HCT116 (cell line): Measurements from ENCODE around the gene RCAN2. TPM values are rescaled to one million over a fixed set of nuclear protein-coding genes. Genes with fewer than 3 reads are reported as not detected.

Experiments
- ATAC-seq: fragments of 200-7000 bp; cut with Tn5 transposase; 2 replicates; pipeline ENCODE4 v1.9.1; 2020; ENCODE audit warnings: mild to moderate bottlenecking, moderate library complexity
- BruUV-seq: library from RNA; stranded (reverse); fragments of 400-500 nt; replicated peaks from 2 replicates; lab custom pipeline; 2021; lab: Mats Ljungman, UMichigan
- CTCF ChIA-PET: fragments of 300-600 bp; sonication (Branson Sonifier 250); formaldehyde crosslinking; loops from one replicate; lab custom pipeline; 2021; ENCODE audit warnings: antibody characterized with exemption; lab: Charles Lee
- POLR2A ChIA-PET: fragments of 300-600, 350-600 bp; sonication (Branson Sonifier 250); formaldehyde crosslinking; loops from one replicate; lab custom pipeline; 2021; ENCODE audit warnings: antibody characterized with exemption; lab: Charles Lee
- RAD21 ChIA-PET, 2 experiments: fragments of 300-600 bp; sonication (Branson Sonifier 250); formaldehyde crosslinking; loops; one replicate each; lab custom pipeline; 2023; ENCODE audit warnings: low total read pairs in 2 of 2; ENCODE audit not compliant: uncharacterized antibody in 2 of 2, unreplicated experiment in 2 of 2, low non-redundant PET in 1 of 2; lab: Charles Lee
- DNase-seq: peaks from one replicate; pipeline ENCODE4 v3.0.0-alpha.2; 2010; ENCODE audit warnings: low read depth, low spot score
- H2AFZ ChIP-seq: fragments of 200-600 bp; shearing (Covaris generic), sonication (generic); 2 replicates; pipeline ENCODE4 v1.6.1; 2017; ENCODE audit warnings: low read depth, mixed run types, mixed read lengths, antibody characterized with exemption, low read length; ENCODE audit not compliant: poor library complexity, severe bottlenecking
- H3K27ac ChIP-seq: 2 replicates; pipeline ENCODE4 v1.5.1; 2012; ENCODE audit warnings: low read depth, low read length
- H3K27me3 ChIP-seq: fragments of 200-600 bp; sonication (generic); 2 replicates; pipeline ENCODE4 v1.6.1; 2016; ENCODE audit warnings: mixed run types, low read length, mixed read lengths; ENCODE audit not compliant: insufficient read depth
- H3K36me3 ChIP-seq, 2 experiments: fragments of 200-500 bp in 1 of 2; fragments of 200-600 bp in 1 of 2; sonication (Bioruptor generic) in 1 of 2; sonication (generic) in 1 of 2; 2 replicates each; pipeline versions ENCODE4 v1.5.1 to v1.6.1; 2014 to 2016; ENCODE audit warnings: low read length in 2 of 2, inconsistent platforms in 1 of 2, mixed read lengths in 1 of 2, mixed run types in 1 of 2; ENCODE audit not compliant: insufficient read depth in 2 of 2, control insufficient read depth in 1 of 2
- H3K4me1 ChIP-seq, 2 experiments: fragments of 200-600 bp in 1 of 2; sonication (generic) in 1 of 2; 2 replicates each; pipeline versions ENCODE4 v1.5.1 to v1.6.1; 2012 to 2017; ENCODE audit warnings: low read length in 2 of 2, inconsistent platforms in 1 of 2, mild to moderate bottlenecking in 1 of 2, mixed read lengths in 1 of 2, mixed run types in 1 of 2, moderate library complexity in 1 of 2; ENCODE audit not compliant: insufficient read depth in 2 of 2, control insufficient read depth in 1 of 2
- H3K4me2 ChIP-seq: fragments of 200-600 bp; sonication (generic); 2 replicates; pipeline ENCODE4 v1.6.1; 2017; ENCODE audit warnings: mixed run types, low read length, mixed read lengths
- H3K4me3 ChIP-seq, 2 experiments: fragments of 200-600 bp in 1 of 2; sonication (generic) in 1 of 2; replicated peaks in 1 of 2; 2 replicates each; pipeline ENCODE4 v1.5.1; 2011 to 2016; ENCODE audit warnings: low read length in 2 of 2, control low read depth in 1 of 2, low read depth in 1 of 2, mild to moderate bottlenecking in 1 of 2, mixed read lengths in 1 of 2, mixed run types in 1 of 2
- H3K79me2 ChIP-seq: fragments of 200-600 bp; sonication (generic); 2 replicates; pipeline ENCODE4 v1.6.1; 2017; ENCODE audit warnings: mild to moderate bottlenecking, mixed run types, low read length, moderate library complexity, mixed read lengths; ENCODE audit not compliant: insufficient read depth
- H3K9ac ChIP-seq: fragments of 200-600 bp; sonication (generic); 2 replicates; pipeline ENCODE4 v1.6.1; 2016; ENCODE audit warnings: low read length, mixed read lengths
- H3K9me2 ChIP-seq: fragments of 200-600 bp; sonication (generic), shearing (Covaris generic); 2 replicates; pipeline ENCODE4 v1.6.1; 2017; ENCODE audit warnings: mixed run types, mild to moderate bottlenecking, moderate library complexity; ENCODE audit not compliant: insufficient read depth
- H3K9me3 ChIP-seq, 2 experiments: fragments of 200-500 bp in 1 of 2; fragments of 200-600 bp in 1 of 2; sonication (Bioruptor generic) in 1 of 2; sonication (generic) in 1 of 2; 2 replicates each; pipeline ENCODE4 v1.6.1; 2014 to 2017; ENCODE audit warnings: low read length in 2 of 2, mixed read lengths in 2 of 2, inconsistent platforms in 1 of 2, low read depth in 1 of 2, mild to moderate bottlenecking in 1 of 2, mixed run types in 1 of 2, moderate library complexity in 1 of 2; ENCODE audit not compliant: control insufficient read depth in 1 of 2, insufficient read depth in 1 of 2
- H4K20me1 ChIP-seq: fragments of 200-600 bp; sonication (generic), shearing (Covaris generic); 2 replicates; pipeline ENCODE4 v1.6.1; 2017; ENCODE audit warnings: mixed run types, mild to moderate bottlenecking, moderate library complexity; ENCODE audit not compliant: insufficient read depth
- CEBPB ChIP-seq: IDR thresholded peaks from 2 replicates; pipeline ENCODE4 v1.6.1; 2012; ENCODE audit warnings: low read depth
- EGR1 ChIP-seq: IDR thresholded peaks from 2 replicates; pipeline ENCODE4 v1.6.1; 2012; ENCODE audit warnings: low read depth
- ELF1 ChIP-seq: IDR thresholded peaks from 2 replicates; pipeline ENCODE4 v1.6.1; 2012; ENCODE audit warnings: low read depth, borderline replicate concordance
- EZH2 ChIP-seq: fragments of 200-600 bp; sonication (generic); IDR thresholded peaks from 2 replicates; pipeline ENCODE4 v1.6.1; 2017; ENCODE audit warnings: antibody characterized with exemption, mixed run types
- EZH2phosphoT487 ChIP-seq: fragments of 200-600 bp; IDR thresholded peaks from 2 replicates; pipeline ENCODE4 v1.6.1; 2018; ENCODE audit warnings: antibody characterized with exemption, borderline replicate concordance
- FOSL1 ChIP-seq: IDR thresholded peaks from 2 replicates; pipeline ENCODE4 v1.6.1; 2012; ENCODE audit warnings: low read depth
- POLR2A ChIP-seq: IDR thresholded peaks from 2 replicates; pipeline ENCODE4 v1.7.0; 2011; ENCODE audit warnings: borderline replicate concordance; ENCODE audit not compliant: insufficient read depth, insufficient read length; ENCODE audit errors: extremely low read depth
- POLR2AphosphoS5 ChIP-seq: IDR thresholded peaks from 2 replicates; pipeline ENCODE4 v1.6.1; 2011; ENCODE audit warnings: mild to moderate bottlenecking, low read depth, low read length, moderate library complexity
- RAD21 ChIP-seq: IDR thresholded peaks from 2 replicates; pipeline ENCODE4 v1.6.1; 2012; ENCODE audit warnings: low read depth, mild to moderate bottlenecking
- SIN3A ChIP-seq: IDR thresholded peaks from 2 replicates; pipeline ENCODE4 v1.6.1; 2012; ENCODE audit warnings: low read depth
- SP1 ChIP-seq: IDR thresholded peaks from 2 replicates; pipeline ENCODE4 v1.6.1; 2012; ENCODE audit warnings: low read depth
- SRF ChIP-seq: IDR thresholded peaks from 2 replicates; pipeline ENCODE4 v1.6.1; 2012; ENCODE audit warnings: low read depth
- TCF7L2 ChIP-seq: IDR thresholded peaks from 2 replicates; pipeline ENCODE4 v1.7.0; 2011; ENCODE audit warnings: borderline replicate concordance, inconsistent platforms; ENCODE audit not compliant: insufficient read depth, insufficient read length; ENCODE audit errors: extremely low read depth
- YY1 ChIP-seq: IDR thresholded peaks from 2 replicates; pipeline ENCODE4 v1.6.1; 2011; ENCODE audit warnings: low read length, low read depth, moderate library complexity, mild to moderate bottlenecking; ENCODE audit not compliant: insufficient replicate concordance; ENCODE audit errors: extremely low read depth
- ZFX ChIP-seq: fragments of 450-650 bp; IDR thresholded peaks from 2 replicates; pipeline ENCODE4 v1.6.1; 2017
- intact Hi-C: fragments of 100-400 bp; cut with micrococcal nuclease; formaldehyde crosslinking; loops from 2 replicates; pipeline ENCODE4 v1.10.0; 2022
- total RNA-seq: library from RNA; stranded (reverse); gene quantifications from one replicate; pipeline ENCODE4 v1.2.1, GENCODE V29; 2021; ENCODE audit not compliant: unreplicated experiment
- TF ChIP-seq, protein P1 (sequence below): IDR thresholded peaks from 2 replicates; pipeline ENCODE4 v1.6.1; 2011; ENCODE audit warnings: mild to moderate bottlenecking, low read length, moderate library complexity; ENCODE audit not compliant: insufficient replicate concordance; ENCODE audit errors: extremely low read depth
- TF ChIP-seq, protein P2 (sequence below), 3 experiments: fragments of 200-600 bp in 1 of 3; sonication (generic) in 1 of 3; IDR thresholded peaks in 2 of 3; conservative IDR thresholded peaks in 1 of 3; 2 replicates each; pipeline ENCODE4 v1.5.1; 2012 to 2017; ENCODE audit warnings: low read depth in 2 of 3, low read length in 2 of 3, antibody characterized with exemption in 1 of 3, borderline replicate concordance in 1 of 3, control low read depth in 1 of 3, mild to moderate bottlenecking in 1 of 3, mixed read lengths in 1 of 3, mixed run types in 1 of 3, moderate library complexity in 1 of 3; ENCODE audit not compliant: insufficient read depth in 1 of 3
- TF ChIP-seq, protein P3 (sequence below): IDR thresholded peaks from 2 replicates; pipeline ENCODE4 v1.6.1; 2012
- TF ChIP-seq, protein P4 (sequence below): IDR thresholded peaks from 2 replicates; pipeline ENCODE4 v1.6.1; 2012

The RCAN2 gene
- total RNA-seq, 1 experiment from 2014 or later, result 0.57 TPM

DNA sequence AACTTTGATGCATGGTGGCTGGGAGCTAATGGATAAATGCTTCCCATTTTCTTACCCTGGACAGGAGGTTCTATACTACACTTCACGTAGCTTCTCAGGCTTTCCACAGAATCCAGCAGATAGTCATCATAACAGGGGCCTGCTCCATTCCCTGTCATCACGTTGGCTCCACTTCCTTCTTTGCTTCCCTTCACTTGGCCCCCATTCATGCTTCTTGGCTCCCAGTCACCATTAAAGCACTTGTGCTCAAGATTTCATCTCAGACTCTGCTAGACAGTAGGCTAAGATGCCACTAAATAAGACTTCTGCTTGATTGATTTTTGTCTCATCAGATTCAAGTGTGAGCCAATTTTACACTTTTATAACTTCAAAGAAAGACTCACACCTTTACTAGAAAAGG is 186.0 kb downstream of the RCAN2 start:
- no peaks in the 10 kb centered on the region for H3K27me3 ChIP-seq
- no peak overlapping the region for H3K27ac ChIP-seq
- H4K20me1 ChIP-seq, result no peaks in the 10 kb centered on the region
- no peaks in the 10 kb centered on the region for H3K9me3 ChIP-seq
- no peak for TF ChIP-seq FOSL1
- TF ChIP-seq, protein P1, sequence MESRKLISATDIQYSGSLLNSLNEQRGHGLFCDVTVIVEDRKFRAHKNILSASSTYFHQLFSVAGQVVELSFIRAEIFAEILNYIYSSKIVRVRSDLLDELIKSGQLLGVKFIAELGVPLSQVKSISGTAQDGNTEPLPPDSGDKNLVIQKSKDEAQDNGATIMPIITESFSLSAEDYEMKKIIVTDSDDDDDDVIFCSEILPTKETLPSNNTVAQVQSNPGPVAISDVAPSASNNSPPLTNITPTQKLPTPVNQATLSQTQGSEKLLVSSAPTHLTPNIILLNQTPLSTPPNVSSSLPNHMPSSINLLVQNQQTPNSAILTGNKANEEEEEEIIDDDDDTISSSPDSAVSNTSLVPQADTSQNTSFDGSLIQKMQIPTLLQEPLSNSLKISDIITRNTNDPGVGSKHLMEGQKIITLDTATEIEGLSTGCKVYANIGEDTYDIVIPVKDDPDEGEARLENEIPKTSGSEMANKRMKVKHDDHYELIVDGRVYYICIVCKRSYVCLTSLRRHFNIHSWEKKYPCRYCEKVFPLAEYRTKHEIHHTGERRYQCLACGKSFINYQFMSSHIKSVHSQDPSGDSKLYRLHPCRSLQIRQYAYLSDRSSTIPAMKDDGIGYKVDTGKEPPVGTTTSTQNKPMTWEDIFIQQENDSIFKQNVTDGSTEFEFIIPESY, result no peak
- TF ChIP-seq, protein P2, sequence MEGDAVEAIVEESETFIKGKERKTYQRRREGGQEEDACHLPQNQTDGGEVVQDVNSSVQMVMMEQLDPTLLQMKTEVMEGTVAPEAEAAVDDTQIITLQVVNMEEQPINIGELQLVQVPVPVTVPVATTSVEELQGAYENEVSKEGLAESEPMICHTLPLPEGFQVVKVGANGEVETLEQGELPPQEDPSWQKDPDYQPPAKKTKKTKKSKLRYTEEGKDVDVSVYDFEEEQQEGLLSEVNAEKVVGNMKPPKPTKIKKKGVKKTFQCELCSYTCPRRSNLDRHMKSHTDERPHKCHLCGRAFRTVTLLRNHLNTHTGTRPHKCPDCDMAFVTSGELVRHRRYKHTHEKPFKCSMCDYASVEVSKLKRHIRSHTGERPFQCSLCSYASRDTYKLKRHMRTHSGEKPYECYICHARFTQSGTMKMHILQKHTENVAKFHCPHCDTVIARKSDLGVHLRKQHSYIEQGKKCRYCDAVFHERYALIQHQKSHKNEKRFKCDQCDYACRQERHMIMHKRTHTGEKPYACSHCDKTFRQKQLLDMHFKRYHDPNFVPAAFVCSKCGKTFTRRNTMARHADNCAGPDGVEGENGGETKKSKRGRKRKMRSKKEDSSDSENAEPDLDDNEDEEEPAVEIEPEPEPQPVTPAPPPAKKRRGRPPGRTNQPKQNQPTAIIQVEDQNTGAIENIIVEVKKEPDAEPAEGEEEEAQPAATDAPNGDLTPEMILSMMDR (IDR thresholded peaks at IDR 0.05 in 2 of 3, conservative IDR thresholded peaks at IDR 0.05 in 1 of 3; ENCODE audit: borderline replicate concordance in 1 of 3, insufficient read depth in 1 of 3, low read depth in 2 of 3, low read length in 2 of 3), result no peak
- TF ChIP-seq, protein P3, sequence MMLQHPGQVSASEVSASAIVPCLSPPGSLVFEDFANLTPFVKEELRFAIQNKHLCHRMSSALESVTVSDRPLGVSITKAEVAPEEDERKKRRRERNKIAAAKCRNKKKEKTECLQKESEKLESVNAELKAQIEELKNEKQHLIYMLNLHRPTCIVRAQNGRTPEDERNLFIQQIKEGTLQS, result no peak
- TF ChIP-seq SP1, result no peak
- no peak for TF ChIP-seq POLR2AphosphoS5
- no peak for TF ChIP-seq EGR1
- no peak for TF ChIP-seq TCF7L2
- no peak for TF ChIP-seq ELF1
- no peak for TF ChIP-seq CEBPB
- no peak for TF ChIP-seq EZH2phosphoT487
- no peak for TF ChIP-seq YY1
- TF ChIP-seq SRF, result no peak
- TF ChIP-seq SIN3A, result no peak
- TF ChIP-seq RAD21, result no peak
- no peak for TF ChIP-seq ZFX
- TF ChIP-seq, protein P4, sequence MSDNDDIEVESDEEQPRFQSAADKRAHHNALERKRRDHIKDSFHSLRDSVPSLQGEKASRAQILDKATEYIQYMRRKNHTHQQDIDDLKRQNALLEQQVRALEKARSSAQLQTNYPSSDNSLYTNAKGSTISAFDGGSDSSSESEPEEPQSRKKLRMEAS, result no peak
- no peak for TF ChIP-seq EZH2
- TF ChIP-seq POLR2A, result no peak
- TF ChIP-seq, all 23 proteins: peak for 0
- Histone ChIP-seq H3K79me2 (no peaks in the 10 kb centered on the region), H3K9ac (no peak overlapping the region), H2AFZ (no peak overlapping the region), H3K4me1 (no peaks in the 10 kb centered on the region), H3K4me2 (no peak overlapping the region), H3K9me2 (no peaks in the 10 kb centered on the region), H3K36me3 (no peaks in the 10 kb centered on the region), H3K4me3 (no peak overlapping the region)
- DNase-seq (no peak), ATAC-seq (no peak)
- intact Hi-C loops, result no loop called here
- no TSS peak for BruUV-seq
- POLR2A ChIA-PET, result no interaction called here
- CTCF ChIA-PET, result no interaction called here
- RAD21 ChIA-PET, result no interaction called here
